ENCODE results near the gene KHNYN.
"Not testable (repeated sequence)": the region's sequence is repeated elsewhere in the genome, so short reads cannot be mapped to it uniquely, and the experiment has no call there.

KHNYN gene

GRCh38 chr14:24473211-24473610 lies 43.5 kb downstream of the KHNYN start:
- H3K4me1 ChIP-seq (ENCODE audit: insufficient read depth, insufficient read length), result no peaks in the 10 kb centered on the region
- no peak overlapping the region for H3K4me3 ChIP-seq (ENCODE audit: insufficient read length, low read depth)
- TF ChIP-seq SUZ12 (IDR thresholded peaks at IDR 0.05; ENCODE audit: extremely low read depth, insufficient read depth, insufficient read length) (no peak), YY1 (IDR thresholded peaks at IDR 0.05; ENCODE audit: insufficient read depth, insufficient read length) (no peak), ZNF274 (IDR thresholded peaks at IDR 0.05; ENCODE audit: low read depth, low read length) (no peak)
- H3K36me3 ChIP-seq (ENCODE audit: insufficient read depth, insufficient read length, low read length), result no peaks in the 10 kb centered on the region
- no peak overlapping the region for H3K9ac ChIP-seq (ENCODE audit: insufficient read length, low read depth)
- no peaks in the 10 kb centered on the region for H3K27me3 ChIP-seq (ENCODE audit: insufficient read depth, insufficient read length)
- H3K9me3 ChIP-seq (ENCODE audit: insufficient read depth, low read length), result peaks cover 8% of the 10 kb centered on the region; the same call in 1 of the 2 replicates
- no peak for DNase-seq (ENCODE audit: low read depth, low spot score)

- no peaks in the 10 kb centered on the region for H3K4me1 ChIP-seq (ENCODE audit: insufficient read depth, insufficient read length)
- TF ChIP-seq ZNF274 (IDR thresholded peaks at IDR 0.05; ENCODE audit: low read depth, low read length) (no peak), YY1 (IDR thresholded peaks at IDR 0.05; ENCODE audit: insufficient read depth, insufficient read length) (no peak), SUZ12 (IDR thresholded peaks at IDR 0.05; ENCODE audit: extremely low read depth, insufficient read depth, insufficient read length) (no peak)
- DNase-seq (ENCODE audit: low read depth, low spot score), result no peak
- H3K9ac ChIP-seq (ENCODE audit: insufficient read length, low read depth), result no peak overlapping the region
- no peak overlapping the region for H3K4me3 ChIP-seq (ENCODE audit: insufficient read length, low read depth)
- H3K9me3 ChIP-seq (ENCODE audit: insufficient read depth, low read length), result peaks cover 22% of the 10 kb centered on the region
- no peaks in the 10 kb centered on the region for H3K36me3 ChIP-seq (ENCODE audit: insufficient read depth, insufficient read length, low read length)
- H3K27me3 ChIP-seq (ENCODE audit: insufficient read depth, insufficient read length), result no peaks in the 10 kb centered on the region
Observed at GRCh38 chr14:24475261-24475660, 45.5 kb downstream of the KHNYN start.

- H3K9me3 ChIP-seq (ENCODE audit: insufficient read depth, low read length), result peaks cover 37% of the 10 kb centered on the region
- not testable (repeated sequence) for H3K27me3 ChIP-seq (ENCODE audit: insufficient read depth, insufficient read length); H3K36me3 ChIP-seq (ENCODE audit: insufficient read depth, insufficient read length, low read length)
Observed at GRCh38 chr14:24479999-24480398, 50.2 kb downstream of the KHNYN start.

GRCh38 chr14:24481622-24482324 lies 52.0 kb downstream of the KHNYN start:
- Histone ChIP-seq H3K9ac (ENCODE audit: insufficient read length, low read depth) (no peak overlapping the region), H3K27me3 (ENCODE audit: insufficient read depth, insufficient read length) (no peaks in the 10 kb centered on the region), H3K36me3 (ENCODE audit: insufficient read depth, insufficient read length, low read length) (no peaks in the 10 kb centered on the region), H3K9me3 (ENCODE audit: insufficient read depth, low read length) (peaks cover 37% of the 10 kb centered on the region), H3K4me1 (ENCODE audit: insufficient read depth, insufficient read length) (no peaks in the 10 kb centered on the region), H3K4me3 (ENCODE audit: insufficient read length, low read depth) (no peak overlapping the region)
- peak; percentile 46 for DNase-seq (ENCODE audit: low read depth, low spot score)
- no peak for TF ChIP-seq ZNF274 (IDR thresholded peaks at IDR 0.05; ENCODE audit: low read depth, low read length)
- no peak for TF ChIP-seq YY1 (IDR thresholded peaks at IDR 0.05; ENCODE audit: insufficient read depth, insufficient read length)
- TF ChIP-seq SUZ12 (IDR thresholded peaks at IDR 0.05; ENCODE audit: extremely low read depth, insufficient read depth, insufficient read length), result no peak

More at GRCh38 chr14:24479999-24480398, 50.2 kb downstream of the KHNYN start:
- peak; percentile 30 for DNase-seq (ENCODE audit: low read depth, low spot score)
- H3K9ac ChIP-seq (ENCODE audit: insufficient read length, low read depth); H3K4me1 ChIP-seq (ENCODE audit: insufficient read depth, insufficient read length); H3K4me3 ChIP-seq (ENCODE audit: insufficient read length, low read depth): not testable (repeated sequence)

GRCh38 chr14:24482699-24483303 lies 53.0 kb downstream of the KHNYN start:
- H3K9ac ChIP-seq (ENCODE audit: insufficient read length, low read depth); DNase-seq (ENCODE audit: low read depth, low spot score); H3K27me3 ChIP-seq (ENCODE audit: insufficient read depth, insufficient read length); H3K4me3 ChIP-seq (ENCODE audit: insufficient read length, low read depth); H3K36me3 ChIP-seq (ENCODE audit: insufficient read depth, insufficient read length, low read length); H3K4me1 ChIP-seq (ENCODE audit: insufficient read depth, insufficient read length): not testable (repeated sequence)
- H3K9me3 ChIP-seq (ENCODE audit: insufficient read depth, low read length), result peaks cover 34% of the 10 kb centered on the region

GRCh38 chr14:24483604-24484252 lies 54.0 kb downstream of the KHNYN start:
- Histone ChIP-seq H3K36me3 (ENCODE audit: insufficient read depth, insufficient read length, low read length) (no peaks in the 10 kb centered on the region), H3K27me3 (ENCODE audit: insufficient read depth, insufficient read length) (no peaks in the 10 kb centered on the region), H3K4me3 (ENCODE audit: insufficient read length, low read depth) (no peak overlapping the region), H3K4me1 (ENCODE audit: insufficient read depth, insufficient read length) (no peaks in the 10 kb centered on the region), H3K9me3 (ENCODE audit: insufficient read depth, low read length) (peaks cover 24% of the 10 kb centered on the region), H3K9ac (ENCODE audit: insufficient read length, low read depth) (no peak overlapping the region)
- TF ChIP-seq YY1 (IDR thresholded peaks at IDR 0.05; ENCODE audit: insufficient read depth, insufficient read length) (no peak), ZNF274 (IDR thresholded peaks at IDR 0.05; ENCODE audit: low read depth, low read length) (no peak), SUZ12 (IDR thresholded peaks at IDR 0.05; ENCODE audit: extremely low read depth, insufficient read depth, insufficient read length) (no peak)
- DNase-seq (ENCODE audit: low read depth, low spot score), result no peak
